ENCODE data around the gene TYK2. TPM values are rescaled to one million over a fixed set of nuclear protein-coding genes. Genes with fewer than 3 reads are reported as not detected.
A peak's percentile ranks its signal among the peaks of the same experiment; 100 is the strongest.

TYK2 gene
- total RNA-seq, 4 donors from 2014 or later: 111 to 463 (median 201) TPM

GRCh38 chr19:10419646-10420443 is 39.5 kb upstream of the TYK2 start:
- 0% methylated on average over 48 of the region's 61 CpGs; no CpG with 5 or more reads in 1 of the 2 donors for WGBS, 2 donors (ENCODE audit: low coverage in 1 of 2)
- DNase-seq: no peak
- intact Hi-C loops (cut with DNase I; ENCODE audit: low total_unique reads) (no loop called here), in situ Hi-C loops (cut with MboI; ENCODE audit: low pct_ligation_motif_present in 1 of 4, low pct_unique_long_range_greater_than_20kb in 1 of 4, low sequenced_read_pairs in 3 of 4) (no loop called here)
- Histone ChIP-seq H3K27me3 (peaks cover 99% of the 10 kb centered on the region), H3K27ac (no peak overlapping the region), H3K36me3 (no peaks in the 10 kb centered on the region), H3K4me1 (peaks cover 12 to 55% (median 43%) of the 10 kb centered on the region in 4 donors), H3K4me3 (peak overlapping the region in 1 of 4 donors; percentile 31), H3K9me3 (no peaks in the 10 kb centered on the region)
- no peak for TF ChIP-seq POLR2A (IDR thresholded peaks at IDR 0.05)
- TF ChIP-seq EP300 (IDR thresholded peaks at IDR 0.05; ENCODE audit: low read depth): no peak
- no peak for TF ChIP-seq POLR2AphosphoS5 (IDR thresholded peaks at IDR 0.05)
- no peak for TF ChIP-seq CTCF (IDR thresholded peaks at IDR 0.05)

- no CpG with 5 or more reads among the region's 40 CpGs for WGBS, 2 donors (ENCODE audit: low coverage in 1 of 2)
- in situ Hi-C loops (cut with MboI; ENCODE audit: low pct_ligation_motif_present in 1 of 4, low pct_unique_long_range_greater_than_20kb in 1 of 4, low sequenced_read_pairs in 3 of 4): no loop called here
- no peaks in the 10 kb centered on the region for H3K36me3 ChIP-seq
- no peak overlapping the region for H3K27ac ChIP-seq
- peaks cover 0 to 3% of the 10 kb centered on the region in 2 donors for H3K9me3 ChIP-seq
- TF ChIP-seq POLR2A (IDR thresholded peaks at IDR 0.05) (no peak), CTCF (IDR thresholded peaks at IDR 0.05) (no peak), EP300 (IDR thresholded peaks at IDR 0.05; ENCODE audit: low read depth) (no peak), POLR2AphosphoS5 (IDR thresholded peaks at IDR 0.05) (no peak)
- intact Hi-C loops (cut with DNase I; ENCODE audit: low total_unique reads): no loop called here
- DNase-seq: no peak
- H3K4me3 ChIP-seq: peak overlapping the region in 1 of 4 donors; percentile 23
- peaks cover 100% of the 10 kb centered on the region for H3K27me3 ChIP-seq
- peaks cover 9 to 49% (median 37%) of the 10 kb centered on the region in 4 donors for H3K4me1 ChIP-seq
Observed at GRCh38 chr19:10419200-10419645, 38.9 kb upstream of the TYK2 start.

GRCh38 chr19:10418485-10419199 is 38.3 kb upstream of the TYK2 start:
- peaks cover 0 to 3% of the 10 kb centered on the region in 2 donors for H3K9me3 ChIP-seq
- H3K4me3 ChIP-seq: peak overlapping the region in 1 of 4 donors; percentile 23
- no peaks in the 10 kb centered on the region for H3K36me3 ChIP-seq
- TF ChIP-seq EP300 (IDR thresholded peaks at IDR 0.05; ENCODE audit: low read depth) (no peak), POLR2AphosphoS5 (IDR thresholded peaks at IDR 0.05) (no peak), POLR2A (IDR thresholded peaks at IDR 0.05) (no peak), CTCF (IDR thresholded peaks at IDR 0.05) (no peak)
- H3K27ac ChIP-seq: no peak overlapping the region
- in situ Hi-C loops (cut with MboI; ENCODE audit: low pct_ligation_motif_present in 1 of 4, low pct_unique_long_range_greater_than_20kb in 1 of 4, low sequenced_read_pairs in 3 of 4) (no loop called here), intact Hi-C loops (cut with DNase I; ENCODE audit: low total_unique reads) (no loop called here)
- DNase-seq: no peak
- H3K4me1 ChIP-seq: peaks cover 9 to 43% (median 32%) of the 10 kb centered on the region in 4 donors
- WGBS, 2 donors (ENCODE audit: low coverage in 1 of 2): 3 to 4% methylated on average over 5 to 21 of the region's 32 CpGs
- H3K27me3 ChIP-seq: peaks cover 100% of the 10 kb centered on the region

GRCh38 chr19:10418235-10418484 is 37.8 kb upstream of the TYK2 start:
- peaks cover 95% of the 10 kb centered on the region for H3K27me3 ChIP-seq
- H3K4me3 ChIP-seq: no peak overlapping the region
- WGBS, 2 donors (ENCODE audit: low coverage in 1 of 2): 13% methylated on average over 3 of the region's 3 CpGs; no CpG with 5 or more reads in 1 of the 2 donors
- H3K36me3 ChIP-seq: no peaks in the 10 kb centered on the region
- DNase-seq: no peak
- in situ Hi-C loops (cut with MboI; ENCODE audit: low pct_ligation_motif_present in 1 of 4, low pct_unique_long_range_greater_than_20kb in 1 of 4, low sequenced_read_pairs in 3 of 4): no loop called here
- H3K9me3 ChIP-seq: peaks cover 0 to 3% of the 10 kb centered on the region in 2 donors
- intact Hi-C loops (cut with DNase I; ENCODE audit: low total_unique reads): no loop called here
- H3K4me1 ChIP-seq: peaks cover 9 to 42% (median 32%) of the 10 kb centered on the region in 4 donors
- TF ChIP-seq CTCF (IDR thresholded peaks at IDR 0.05) (no peak), POLR2A (IDR thresholded peaks at IDR 0.05) (no peak), EP300 (IDR thresholded peaks at IDR 0.05; ENCODE audit: low read depth) (no peak), POLR2AphosphoS5 (IDR thresholded peaks at IDR 0.05) (no peak)
- no peak overlapping the region for H3K27ac ChIP-seq

Data from transverse colon (tissue), 4 donors.